Neuronal stem cell (in vitro differentiated cells): Measurements from ENCODE around the gene MBD3L3.
A peak's percentile ranks its signal among the peaks of the same experiment; 100 is the strongest.
"Not testable (repeated sequence)": the region's sequence is repeated elsewhere in the genome, so short reads cannot be mapped to it uniquely, and the experiment has no call there.

Experiments
- DNase-seq: peaks from one replicate; pipeline ENCODE4 v3.0.0-alpha.2; 2013; ENCODE audit warnings: low spot score
- H2AFZ ChIP-seq: one replicate; pipeline ENCODE4 v1.6.1; 2013; ENCODE audit warnings: mild to moderate bottlenecking, low read length, inconsistent platforms
- H2AK5ac ChIP-seq: 2 replicates; pipeline ENCODE4 v1.6.1; 2013; ENCODE audit warnings: low read depth, mild to moderate bottlenecking, inconsistent platforms, low read length, moderate library complexity, mixed read lengths
- H2BK120ac ChIP-seq: 2 replicates; pipeline ENCODE4 v1.6.1; 2013; ENCODE audit warnings: low read depth, mild to moderate bottlenecking, inconsistent platforms, low read length, moderate library complexity, mixed read lengths
- H2BK12ac ChIP-seq: one replicate; pipeline ENCODE4 v1.6.1; 2013; ENCODE audit warnings: low read length, inconsistent platforms
- H2BK15ac ChIP-seq: 2 replicates; pipeline ENCODE4 v1.6.1; 2013; ENCODE audit warnings: mild to moderate bottlenecking, low read length, inconsistent platforms, mixed read lengths
- H2BK5ac ChIP-seq: one replicate; pipeline ENCODE4 v1.6.1; 2013; ENCODE audit warnings: inconsistent platforms, mild to moderate bottlenecking, low read length, moderate library complexity
- H3K14ac ChIP-seq: one replicate; pipeline ENCODE4 v1.6.1; 2013; ENCODE audit warnings: low read length, inconsistent platforms
- H3K18ac ChIP-seq: 2 replicates; pipeline ENCODE4 v1.6.1; 2013; ENCODE audit warnings: low read length, inconsistent platforms
- H3K23ac ChIP-seq: 2 replicates; pipeline ENCODE4 v1.6.1; 2013; ENCODE audit warnings: low read depth, mild to moderate bottlenecking, mixed read lengths, low read length, inconsistent platforms; ENCODE audit not compliant: poor library complexity
- H3K27ac ChIP-seq: replicated peaks from 3 replicates; pipeline ENCODE4 v1.5.1; 2013; ENCODE audit warnings: low read length, inconsistent platforms
- H3K27me3 ChIP-seq, 3 experiments: 2 replicates each; pipeline ENCODE4 v1.6.1; 2013; ENCODE audit warnings: low read length in 3 of 3, mild to moderate bottlenecking in 2 of 3, inconsistent platforms in 1 of 3, low read depth in 1 of 3, mixed read lengths in 1 of 3, moderate library complexity in 1 of 3; ENCODE audit not compliant: control insufficient read depth in 3 of 3, insufficient read depth in 3 of 3
- H3K36me3 ChIP-seq, 2 donors: replicated peaks in 1 of 2; 2 replicates each; pipeline ENCODE4 v1.6.1; 2013; ENCODE audit warnings: low read length in 2 of 2; ENCODE audit not compliant: control insufficient read depth in 2 of 2, insufficient read depth in 2 of 2
- H3K4ac ChIP-seq: 2 replicates; pipeline ENCODE4 v1.6.1; 2013; ENCODE audit warnings: inconsistent platforms, mild to moderate bottlenecking, low read length, moderate library complexity
- H3K4me1 ChIP-seq, 2 donors: 1 replicate in 1 of 2; 2 replicates in 1 of 2; pipeline ENCODE4 v1.6.1; 2013; ENCODE audit warnings: low read length in 2 of 2, low read depth in 1 of 2; ENCODE audit not compliant: control insufficient read depth in 2 of 2, insufficient read depth in 1 of 2
- H3K4me2 ChIP-seq: one replicate; pipeline ENCODE4 v1.6.1; 2013; ENCODE audit warnings: mild to moderate bottlenecking, low read length, inconsistent platforms; ENCODE audit not compliant: insufficient read depth, poor library complexity, severe bottlenecking
- H3K4me3 ChIP-seq, 2 donors: 2 replicates each; pipeline ENCODE4 v1.5.1; 2013; ENCODE audit warnings: low read length in 2 of 2, mild to moderate bottlenecking in 2 of 2, inconsistent platforms in 1 of 2, moderate library complexity in 1 of 2
- H3K79me1 ChIP-seq: one replicate; pipeline ENCODE4 v1.6.1; 2013; ENCODE audit warnings: low read depth, mild to moderate bottlenecking, inconsistent platforms, low read length, moderate library complexity
- H3K9ac ChIP-seq: one replicate; pipeline ENCODE4 v1.6.1; 2013; ENCODE audit warnings: mild to moderate bottlenecking, low read depth, low read length, inconsistent platforms; ENCODE audit not compliant: poor library complexity
- H3K9me3 ChIP-seq, 2 donors: replicated peaks in 1 of 2; 2 replicates each; pipeline versions ENCODE3 to v1.6.1; 2013; ENCODE audit warnings: low read length in 2 of 2, mild to moderate bottlenecking in 2 of 2, inconsistent platforms in 1 of 2, low read depth in 1 of 2, mixed read lengths in 1 of 2, moderate library complexity in 1 of 2; ENCODE audit not compliant: control insufficient read depth in 2 of 2, insufficient read depth in 1 of 2
- H4K8ac ChIP-seq: one replicate; pipeline ENCODE4 v1.6.1; 2013; ENCODE audit warnings: low read depth, mild to moderate bottlenecking, inconsistent platforms, low read length, moderate library complexity
- H4K91ac ChIP-seq: one replicate; pipeline ENCODE4 v1.6.1; 2013; ENCODE audit warnings: low read length, low read depth, mild to moderate bottlenecking, inconsistent platforms; ENCODE audit not compliant: poor library complexity
- WGBS, 2 donors: extraction: QIAGEN DNeasy Blood & Tissue Kit; methylation state at CpG; one replicate each; pipeline ENCODE4 v1.1.7; 2013; ENCODE audit warnings: missing lambda C conversion rate in 2 of 2, mixed read lengths in 1 of 2; ENCODE audit not compliant: insufficient read length in 2 of 2, insufficient replicate concordance in 1 of 2; ENCODE audit errors: extremely low coverage in 2 of 2; 5-methylcytosine and 5-hydroxymethylcytosine counted together

Gene MBD3L3

DNA sequence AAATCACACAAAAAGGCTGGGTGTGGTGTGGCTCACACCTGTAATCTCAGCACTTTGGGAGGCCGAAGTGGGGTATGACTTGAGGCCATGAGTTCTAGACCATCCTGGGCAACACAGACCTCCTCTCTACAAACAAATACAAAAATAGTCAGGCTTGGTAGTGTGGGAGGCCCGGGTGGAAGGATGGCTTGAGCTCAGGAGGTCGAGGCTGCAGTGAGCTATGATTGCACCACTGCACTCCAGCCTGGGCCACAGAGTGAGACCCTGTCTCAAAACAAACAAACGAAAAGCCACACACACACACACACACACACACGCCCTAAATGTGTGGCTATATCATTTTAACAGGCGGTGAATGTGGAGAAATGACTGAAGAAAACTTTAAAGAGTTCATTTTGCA is 10.1 kb upstream of the MBD3L3 start:
- H2BK12ac ChIP-seq: no peak overlapping the region
- H3K9me3 ChIP-seq: peaks cover 4 to 14% of the 10 kb centered on the region in 2 donors
- no peak overlapping the region for H3K4ac ChIP-seq
- H3K18ac ChIP-seq: no peak overlapping the region
- H2AFZ ChIP-seq: peak overlapping the region; percentile 99
- no peak overlapping the region for H2BK120ac ChIP-seq
- no peak overlapping the region for H4K91ac ChIP-seq
- H3K4me2 ChIP-seq: no peak overlapping the region
- WGBS, 2 donors: no CpG with 5 or more reads among the region's 6 CpGs
- H2BK15ac ChIP-seq: no peak overlapping the region
- peak overlapping the region; percentile 29 to 71 for H3K4me3 ChIP-seq
- H3K79me1 ChIP-seq: peaks cover 2% of the 10 kb centered on the region
- H3K27me3 ChIP-seq: no peaks in the 10 kb centered on the region
- peaks cover 11 to 29% of the 10 kb centered on the region in 2 donors for H3K36me3 ChIP-seq
- H3K23ac ChIP-seq: no peak overlapping the region
- no peak overlapping the region for H3K27ac ChIP-seq
- H3K4me1 ChIP-seq: peaks cover 0 to 6% of the 10 kb centered on the region in 2 donors
- no peak overlapping the region for H3K9ac ChIP-seq
- no peak overlapping the region for H4K8ac ChIP-seq
- no peak overlapping the region for H3K14ac ChIP-seq
- no peak overlapping the region for H2BK5ac ChIP-seq
- no peak for DNase-seq
- no peak overlapping the region for H2AK5ac ChIP-seq

GRCh38 chr19:7067716-7068115 is 9.2 kb upstream of the MBD3L3 start:
- Histone ChIP-seq H2AK5ac (no peak overlapping the region), H2AFZ (no peak overlapping the region), H2BK15ac (no peak overlapping the region), H3K4me3 (no peak overlapping the region), H2BK5ac (no peak overlapping the region), H3K14ac (no peak overlapping the region), H4K91ac (no peak overlapping the region), H3K27ac (no peak overlapping the region), H3K79me1 (peaks cover 2% of the 10 kb centered on the region), H2BK12ac (no peak overlapping the region), H4K8ac (no peak overlapping the region), H3K9ac (no peak overlapping the region), H3K4ac (no peak overlapping the region), H3K27me3 (no peaks in the 10 kb centered on the region), H3K23ac (no peak overlapping the region), H3K18ac (no peak overlapping the region), H3K4me1 (peaks cover 0 to 6% of the 10 kb centered on the region in 2 donors), H3K4me2 (no peak overlapping the region), H2BK120ac (no peak overlapping the region), H3K9me3 (peaks cover 4 to 13% of the 10 kb centered on the region in 2 donors), H3K36me3 (peaks cover 7 to 20% of the 10 kb centered on the region in 2 donors)
- WGBS, 2 donors: no CpG with 5 or more reads among the region's 2 CpGs
- DNase-seq: no peak

GRCh38 chr19:7067122-7067521 is 8.6 kb upstream of the MBD3L3 start:
- not testable (repeated sequence) for H3K9ac ChIP-seq, H3K4me3 ChIP-seq, H3K27ac ChIP-seq, H2BK5ac ChIP-seq, H2BK15ac ChIP-seq, H3K14ac ChIP-seq, H4K91ac ChIP-seq, H4K8ac ChIP-seq, H2AK5ac ChIP-seq, H2BK12ac ChIP-seq, H2BK120ac ChIP-seq, H3K79me1 ChIP-seq, H3K4me1 ChIP-seq, H3K18ac ChIP-seq, H3K9me3 ChIP-seq, H3K27me3 ChIP-seq, DNase-seq, H3K4me2 ChIP-seq, H3K23ac ChIP-seq, H3K4ac ChIP-seq
- Histone ChIP-seq H3K36me3 (peaks cover 3 to 14% of the 10 kb centered on the region in 2 donors), H2AFZ (peak overlapping the region; percentile 17)
- no CpG with 5 or more reads among the region's 13 CpGs for WGBS, 2 donors

- H3K4me1 ChIP-seq: no peaks in the 10 kb centered on the region
- H3K4me2 ChIP-seq: no peak overlapping the region
- no peak overlapping the region for H3K4ac ChIP-seq
- no peaks in the 10 kb centered on the region for H3K79me1 ChIP-seq
- H3K27me3 ChIP-seq: no peaks in the 10 kb centered on the region
- no peak overlapping the region for H3K23ac ChIP-seq
- H3K4me3 ChIP-seq: peak overlapping the region in 1 of 2 donors; percentile 53
- H4K91ac ChIP-seq: no peak overlapping the region
- H3K9me3 ChIP-seq: peaks cover 4 to 7% of the 10 kb centered on the region in 2 donors
- no peak overlapping the region for H3K9ac ChIP-seq
- H2BK12ac ChIP-seq: no peak overlapping the region
- H3K18ac ChIP-seq: no peak overlapping the region
- no peak overlapping the region for H3K27ac ChIP-seq
- no peak for DNase-seq
- H3K36me3 ChIP-seq: no peaks in the 10 kb centered on the region
- no peak overlapping the region for H3K14ac ChIP-seq
- no peak overlapping the region for H2AFZ ChIP-seq
- H4K8ac ChIP-seq: no peak overlapping the region
- no peak overlapping the region for H2BK15ac ChIP-seq
- H2BK5ac ChIP-seq: no peak overlapping the region
- no CpG with 5 or more reads among the region's 9 CpGs for WGBS, 2 donors
- H2AK5ac ChIP-seq: no peak overlapping the region
- no peak overlapping the region for H2BK120ac ChIP-seq
These were observed 5.4 kb upstream of the MBD3L3 start for GRCh38 chr19:7063764-7064418.
